Hepatocyte (in vitro differentiated cells): ENCODE data around the gene USP12. TPM values are rescaled to one million over a fixed set of nuclear protein-coding genes. Genes with fewer than 3 reads are reported as not detected.

ENCODE experiments used
- DNase-seq: peaks from one replicate; pipeline ENCODE4 v3.0.0-alpha.2; 2016; ENCODE audit warnings: low spot score
- H2AFZ ChIP-seq: fragments of 200-600 bp; sonication (generic); 2 replicates; pipeline ENCODE4 v1.6.0; 2016; ENCODE audit warnings: antibody characterized with exemption, mild to moderate bottlenecking
- H3K27ac ChIP-seq: fragments of 200-600 bp; sonication (generic); 2 replicates; pipeline ENCODE4 v1.5.1; 2016; ENCODE audit warnings: mild to moderate bottlenecking
- H3K27me3 ChIP-seq: fragments of 200-600 bp; sonication (generic); 2 replicates; pipeline ENCODE4 v1.6.1; 2016
- H3K36me3 ChIP-seq: fragments of 200-600 bp; sonication (generic); replicated peaks from 2 replicates; pipeline ENCODE4 v1.5.1; 2016; ENCODE audit warnings: low read depth; ENCODE audit not compliant: insufficient read depth
- H3K4me1 ChIP-seq: fragments of 200-600 bp; sonication (generic); 2 replicates; pipeline ENCODE4 v1.5.1; 2016; ENCODE audit warnings: mild to moderate bottlenecking, moderate library complexity; ENCODE audit not compliant: insufficient read depth
- H3K4me2 ChIP-seq: fragments of 200-600 bp; sonication (generic); 2 replicates; pipeline ENCODE4 v1.6.0; 2016
- H3K4me3 ChIP-seq: fragments of 200-600 bp; sonication (generic); 2 replicates; pipeline ENCODE4 v1.5.1; 2016; ENCODE audit warnings: mild to moderate bottlenecking
- H3K79me2 ChIP-seq: fragments of 200-600 bp; sonication (generic); 2 replicates; pipeline ENCODE4 v1.6.0; 2017; ENCODE audit warnings: mild to moderate bottlenecking
- H3K9me2 ChIP-seq: fragments of 200-600 bp; sonication (generic); replicated peaks from 2 replicates; pipeline ENCODE4 v1.6.0; 2017; ENCODE audit warnings: mild to moderate bottlenecking; ENCODE audit not compliant: insufficient read depth
- H3K9me3 ChIP-seq: fragments of 200-600 bp; sonication (generic); 2 replicates; pipeline ENCODE4 v1.5.1; 2016; ENCODE audit warnings: low read depth, mild to moderate bottlenecking
- H4K20me1 ChIP-seq: fragments of 200-600 bp; sonication (generic); 2 replicates; pipeline ENCODE4 v1.6.0; 2016; ENCODE audit warnings: mild to moderate bottlenecking; ENCODE audit not compliant: insufficient read depth, poor library complexity, severe bottlenecking
- CTCF ChIP-seq: fragments of 200-600 bp; sonication (generic); IDR thresholded peaks from 2 replicates; pipeline ENCODE4 v1.5.1; 2016; ENCODE audit warnings: antibody characterized with exemption, mild to moderate bottlenecking; ENCODE audit not compliant: poor library complexity
- EZH2 ChIP-seq: fragments of 200-600 bp; sonication (generic); IDR thresholded peaks from 2 replicates; pipeline ENCODE4 v1.6.1; 2016; ENCODE audit warnings: antibody characterized with exemption, mild to moderate bottlenecking, borderline replicate concordance
- EZH2phosphoT487 ChIP-seq: fragments of 200-600 bp; sonication (generic); IDR thresholded peaks from one replicate; pipeline ENCODE4 v1.6.1; 2018; ENCODE audit warnings: antibody characterized with exemption, mild to moderate bottlenecking, low read depth, moderate library complexity; ENCODE audit not compliant: unreplicated experiment, severe bottlenecking
- WGBS: methylation state at CpG from one replicate; pipeline ENCODE4 v1.1.6; 2016; ENCODE audit warnings: low lambda C conversion rate; ENCODE audit errors: missing lambda C conversion rate; 5-methylcytosine and 5-hydroxymethylcytosine counted together
- polyA plus RNA-seq: library from polyadenylated mRNA; unstranded; fragments of >200 nt; fragmentation: Nextera tagmentation; extraction: Ambion mirVana; gene quantifications from 2 replicates; pipeline ENCODE4 v1.2.1, GENCODE V29; 2016
- total RNA-seq: library from RNA; depleted of rRNA; stranded (reverse); fragments of >200 nt; gene quantifications from 2 replicates; pipeline ENCODE4 v1.2.3, GENCODE V29; 2014

USP12 gene
- total and polyA plus RNA-seq, 2 experiments from 2014 or later, result 17.5 to 26.4 TPM

- H3K36me3 ChIP-seq, result no peaks in the 10 kb centered on the region
- H4K20me1 ChIP-seq, result peaks cover 35% of the 10 kb centered on the region
- no peaks in the 10 kb centered on the region for H3K27me3 ChIP-seq
- peak overlapping the region; percentile 65 for H3K4me3 ChIP-seq
- H3K4me1 ChIP-seq, result peaks cover 21% of the 10 kb centered on the region
- peak overlapping the region; percentile 89 for H3K27ac ChIP-seq
- no peaks in the 10 kb centered on the region for H3K9me2 ChIP-seq
- peak overlapping the region; percentile 46 for H2AFZ ChIP-seq
- H3K4me2 ChIP-seq, result peak overlapping the region; percentile 81
- TF ChIP-seq EZH2 (no peak), CTCF (peak; percentile 14), EZH2phosphoT487 (no peak)
- no peaks in the 10 kb centered on the region for H3K9me3 ChIP-seq
- peak; percentile 97 for DNase-seq
- 1% methylated on average over 25 of the region's 73 CpGs for WGBS
- H3K79me2 ChIP-seq, result peaks cover 40% of the 10 kb centered on the region
Measured at GRCh38 chr13:27171827-27172494, 350 bp upstream of the USP12 start.

- Histone ChIP-seq H2AFZ (peak overlapping the region; percentile 23), H3K4me3 (peak overlapping the region; percentile 52), H4K20me1 (peaks cover 47% of the 10 kb centered on the region), H3K4me2 (peak overlapping the region; percentile 78), H3K79me2 (peaks cover 53% of the 10 kb centered on the region), H3K27ac (peak overlapping the region; percentile 87), H3K9me3 (no peaks in the 10 kb centered on the region), H3K9me2 (no peaks in the 10 kb centered on the region), H3K27me3 (no peaks in the 10 kb centered on the region), H3K36me3 (no peaks in the 10 kb centered on the region), H3K4me1 (peaks cover 21% of the 10 kb centered on the region)
- WGBS, result 2% methylated on average over 18 of the region's 56 CpGs
- DNase-seq, result peak; percentile 64
- TF ChIP-seq CTCF (no peak), EZH2phosphoT487 (no peak), EZH2 (no peak)
Measured at GRCh38 chr13:27170516-27171243, 931 bp downstream of the USP12 start.

- H3K27me3 ChIP-seq, result no peaks in the 10 kb centered on the region
- peak overlapping the region; percentile 78 for H3K4me2 ChIP-seq
- no peak for DNase-seq
- no peak overlapping the region for H2AFZ ChIP-seq
- H3K27ac ChIP-seq, result peak overlapping the region; percentile 87
- no peaks in the 10 kb centered on the region for H3K9me3 ChIP-seq
- WGBS, result 26% methylated on average over 4 of the region's 4 CpGs
- peaks cover 21% of the 10 kb centered on the region for H3K4me1 ChIP-seq
- H3K4me3 ChIP-seq, result peak overlapping the region; percentile 52
- H4K20me1 ChIP-seq, result peaks cover 50% of the 10 kb centered on the region
- peaks cover 58% of the 10 kb centered on the region for H3K79me2 ChIP-seq
- no peaks in the 10 kb centered on the region for H3K36me3 ChIP-seq
- H3K9me2 ChIP-seq, result no peaks in the 10 kb centered on the region
- TF ChIP-seq EZH2 (no peak), EZH2phosphoT487 (no peak), CTCF (no peak)
Measured at GRCh38 chr13:27170221-27170515, 1.4 kb downstream of the USP12 start.
